ENCODE results near the gene E2F8. TPM values are rescaled to one million over a fixed set of nuclear protein-coding genes. Genes with fewer than 3 reads are reported as not detected.

The E2F8 gene
- total RNA-seq, 1 experiment from 2014 or later = 18.4 TPM

DNA sequence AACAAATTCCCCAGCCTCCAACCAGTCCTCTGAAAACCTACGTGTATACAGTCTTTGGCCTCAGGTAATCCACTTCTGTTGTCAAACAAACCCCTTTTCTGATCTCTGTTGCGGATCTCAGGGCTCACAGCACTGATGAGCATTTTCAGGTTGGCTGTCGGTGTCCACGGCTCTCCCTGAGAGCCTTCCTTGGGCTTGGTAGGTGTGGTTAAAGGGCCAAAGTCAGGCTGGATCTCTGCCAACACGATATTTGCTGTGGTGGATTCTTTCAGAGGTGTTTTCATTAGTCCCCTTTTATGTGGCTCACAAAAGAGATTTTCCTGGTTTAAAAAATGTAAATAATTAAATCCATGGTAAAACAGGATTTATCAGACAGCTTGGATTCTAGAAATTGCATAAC lies 2.9 kb downstream of the E2F8 start:
- H3K36me3 ChIP-seq (ENCODE audit: control insufficient read depth in 1 of 2, insufficient read depth in 2 of 2, low read length in 2 of 2) = peaks cover 8 to 25% of the 10 kb centered on the region in 2 experiments; a peak in 2 of 4 replicates
- ChIA-PET POLR2A (no interaction called here), CTCF (no interaction called here), RAD21 (ENCODE audit: low non-redundant PET in 1 of 2, low total read pairs in 2 of 2, uncharacterized antibody in 2 of 2, unreplicated experiment in 2 of 2) (no interaction called here)
- TF ChIP-seq POLR2AphosphoS5 (IDR thresholded peaks at IDR 0.05; ENCODE audit: low read depth, low read length) (no peak), YY1 (IDR thresholded peaks at IDR 0.05; ENCODE audit: extremely low read depth, insufficient replicate concordance, low read depth, low read length) (no peak), CEBPB (IDR thresholded peaks at IDR 0.05; ENCODE audit: low read depth) (no peak), CBX3 (IDR thresholded peaks at IDR 0.05; ENCODE audit: low read depth) (no peak), ZFX (IDR thresholded peaks at IDR 0.05) (no peak), EZH2 (IDR thresholded peaks at IDR 0.05) (no peak), EZH2phosphoT487 (IDR thresholded peaks at IDR 0.05; ENCODE audit: borderline replicate concordance) (no peak), SIN3A (IDR thresholded peaks at IDR 0.05; ENCODE audit: low read depth) (no peak), FOSL1 (IDR thresholded peaks at IDR 0.05; ENCODE audit: low read depth) (no peak), JUND (IDR thresholded peaks at IDR 0.05) (no peak), ZNF274 (IDR thresholded peaks at IDR 0.05; ENCODE audit: low read depth, low read length) (no peak), SRF (IDR thresholded peaks at IDR 0.05; ENCODE audit: low read depth) (no peak), SP1 (IDR thresholded peaks at IDR 0.05; ENCODE audit: low read depth) (no peak), EGR1 (IDR thresholded peaks at IDR 0.05; ENCODE audit: low read depth) (no peak), RAD21 (IDR thresholded peaks at IDR 0.05; ENCODE audit: low read depth) (no peak)
- TF ChIP-seq, protein P1, sequence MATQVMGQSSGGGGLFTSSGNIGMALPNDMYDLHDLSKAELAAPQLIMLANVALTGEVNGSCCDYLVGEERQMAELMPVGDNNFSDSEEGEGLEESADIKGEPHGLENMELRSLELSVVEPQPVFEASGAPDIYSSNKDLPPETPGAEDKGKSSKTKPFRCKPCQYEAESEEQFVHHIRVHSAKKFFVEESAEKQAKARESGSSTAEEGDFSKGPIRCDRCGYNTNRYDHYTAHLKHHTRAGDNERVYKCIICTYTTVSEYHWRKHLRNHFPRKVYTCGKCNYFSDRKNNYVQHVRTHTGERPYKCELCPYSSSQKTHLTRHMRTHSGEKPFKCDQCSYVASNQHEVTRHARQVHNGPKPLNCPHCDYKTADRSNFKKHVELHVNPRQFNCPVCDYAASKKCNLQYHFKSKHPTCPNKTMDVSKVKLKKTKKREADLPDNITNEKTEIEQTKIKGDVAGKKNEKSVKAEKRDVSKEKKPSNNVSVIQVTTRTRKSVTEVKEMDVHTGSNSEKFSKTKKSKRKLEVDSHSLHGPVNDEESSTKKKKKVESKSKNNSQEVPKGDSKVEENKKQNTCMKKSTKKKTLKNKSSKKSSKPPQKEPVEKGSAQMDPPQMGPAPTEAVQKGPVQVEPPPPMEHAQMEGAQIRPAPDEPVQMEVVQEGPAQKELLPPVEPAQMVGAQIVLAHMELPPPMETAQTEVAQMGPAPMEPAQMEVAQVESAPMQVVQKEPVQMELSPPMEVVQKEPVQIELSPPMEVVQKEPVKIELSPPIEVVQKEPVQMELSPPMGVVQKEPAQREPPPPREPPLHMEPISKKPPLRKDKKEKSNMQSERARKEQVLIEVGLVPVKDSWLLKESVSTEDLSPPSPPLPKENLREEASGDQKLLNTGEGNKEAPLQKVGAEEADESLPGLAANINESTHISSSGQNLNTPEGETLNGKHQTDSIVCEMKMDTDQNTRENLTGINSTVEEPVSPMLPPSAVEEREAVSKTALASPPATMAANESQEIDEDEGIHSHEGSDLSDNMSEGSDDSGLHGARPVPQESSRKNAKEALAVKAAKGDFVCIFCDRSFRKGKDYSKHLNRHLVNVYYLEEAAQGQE (IDR thresholded peaks at IDR 0.05; ENCODE audit: low read depth) = no peak
- TF ChIP-seq, protein P2, sequence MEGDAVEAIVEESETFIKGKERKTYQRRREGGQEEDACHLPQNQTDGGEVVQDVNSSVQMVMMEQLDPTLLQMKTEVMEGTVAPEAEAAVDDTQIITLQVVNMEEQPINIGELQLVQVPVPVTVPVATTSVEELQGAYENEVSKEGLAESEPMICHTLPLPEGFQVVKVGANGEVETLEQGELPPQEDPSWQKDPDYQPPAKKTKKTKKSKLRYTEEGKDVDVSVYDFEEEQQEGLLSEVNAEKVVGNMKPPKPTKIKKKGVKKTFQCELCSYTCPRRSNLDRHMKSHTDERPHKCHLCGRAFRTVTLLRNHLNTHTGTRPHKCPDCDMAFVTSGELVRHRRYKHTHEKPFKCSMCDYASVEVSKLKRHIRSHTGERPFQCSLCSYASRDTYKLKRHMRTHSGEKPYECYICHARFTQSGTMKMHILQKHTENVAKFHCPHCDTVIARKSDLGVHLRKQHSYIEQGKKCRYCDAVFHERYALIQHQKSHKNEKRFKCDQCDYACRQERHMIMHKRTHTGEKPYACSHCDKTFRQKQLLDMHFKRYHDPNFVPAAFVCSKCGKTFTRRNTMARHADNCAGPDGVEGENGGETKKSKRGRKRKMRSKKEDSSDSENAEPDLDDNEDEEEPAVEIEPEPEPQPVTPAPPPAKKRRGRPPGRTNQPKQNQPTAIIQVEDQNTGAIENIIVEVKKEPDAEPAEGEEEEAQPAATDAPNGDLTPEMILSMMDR (IDR thresholded peaks at IDR 0.05 in 2 of 3, conservative IDR thresholded peaks at IDR 0.05 in 1 of 3; ENCODE audit: borderline replicate concordance in 1 of 3, insufficient read depth in 1 of 3, low read depth in 2 of 3, low read length in 2 of 3) = no peak
- TF ChIP-seq, protein P3, sequence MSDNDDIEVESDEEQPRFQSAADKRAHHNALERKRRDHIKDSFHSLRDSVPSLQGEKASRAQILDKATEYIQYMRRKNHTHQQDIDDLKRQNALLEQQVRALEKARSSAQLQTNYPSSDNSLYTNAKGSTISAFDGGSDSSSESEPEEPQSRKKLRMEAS (IDR thresholded peaks at IDR 0.05) = no peak
- TF ChIP-seq, protein P4, sequence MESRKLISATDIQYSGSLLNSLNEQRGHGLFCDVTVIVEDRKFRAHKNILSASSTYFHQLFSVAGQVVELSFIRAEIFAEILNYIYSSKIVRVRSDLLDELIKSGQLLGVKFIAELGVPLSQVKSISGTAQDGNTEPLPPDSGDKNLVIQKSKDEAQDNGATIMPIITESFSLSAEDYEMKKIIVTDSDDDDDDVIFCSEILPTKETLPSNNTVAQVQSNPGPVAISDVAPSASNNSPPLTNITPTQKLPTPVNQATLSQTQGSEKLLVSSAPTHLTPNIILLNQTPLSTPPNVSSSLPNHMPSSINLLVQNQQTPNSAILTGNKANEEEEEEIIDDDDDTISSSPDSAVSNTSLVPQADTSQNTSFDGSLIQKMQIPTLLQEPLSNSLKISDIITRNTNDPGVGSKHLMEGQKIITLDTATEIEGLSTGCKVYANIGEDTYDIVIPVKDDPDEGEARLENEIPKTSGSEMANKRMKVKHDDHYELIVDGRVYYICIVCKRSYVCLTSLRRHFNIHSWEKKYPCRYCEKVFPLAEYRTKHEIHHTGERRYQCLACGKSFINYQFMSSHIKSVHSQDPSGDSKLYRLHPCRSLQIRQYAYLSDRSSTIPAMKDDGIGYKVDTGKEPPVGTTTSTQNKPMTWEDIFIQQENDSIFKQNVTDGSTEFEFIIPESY (IDR thresholded peaks at IDR 0.05; ENCODE audit: extremely low read depth, insufficient replicate concordance, low read length) = no peak
- TF ChIP-seq, protein P5, sequence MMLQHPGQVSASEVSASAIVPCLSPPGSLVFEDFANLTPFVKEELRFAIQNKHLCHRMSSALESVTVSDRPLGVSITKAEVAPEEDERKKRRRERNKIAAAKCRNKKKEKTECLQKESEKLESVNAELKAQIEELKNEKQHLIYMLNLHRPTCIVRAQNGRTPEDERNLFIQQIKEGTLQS (IDR thresholded peaks at IDR 0.05) = no peak
- no peaks in the 10 kb centered on the region for H3K27me3 ChIP-seq (ENCODE audit: insufficient read depth, low read length)
- H3K9ac ChIP-seq (ENCODE audit: low read length) = no peak overlapping the region
- intact Hi-C loops (cut with micrococcal nuclease) = no loop called here
- no peak overlapping the region for H3K27ac ChIP-seq (ENCODE audit: low read depth, low read length)
- H3K4me2 ChIP-seq (ENCODE audit: low read length) = no peak overlapping the region
- no TSS peak for BruUV-seq (replicated peaks)
- H3K9me2 ChIP-seq (ENCODE audit: insufficient read depth) = no peaks in the 10 kb centered on the region
- no peak overlapping the region for H3K4me3 ChIP-seq (replicated peaks in 1 of 2; ENCODE audit: low read depth in 1 of 2, low read length in 2 of 2)
- H3K9me3 ChIP-seq (ENCODE audit: control insufficient read depth in 1 of 2, insufficient read depth in 1 of 2, low read depth in 1 of 2, low read length in 2 of 2) = no peaks in the 10 kb centered on the region
- no peak overlapping the region for H2AFZ ChIP-seq (ENCODE audit: low read depth, low read length, poor library complexity, severe bottlenecking)
- no peaks in the 10 kb centered on the region for H4K20me1 ChIP-seq (ENCODE audit: insufficient read depth)
- H3K4me1 ChIP-seq (ENCODE audit: control insufficient read depth in 1 of 2, insufficient read depth in 2 of 2, low read length in 2 of 2) = peaks cover 6 to 41% of the 10 kb centered on the region in 2 experiments
- ATAC-seq = no peak
- peaks cover 22% of the 10 kb centered on the region for H3K79me2 ChIP-seq (ENCODE audit: insufficient read depth, low read length)
- no peak for DNase-seq (ENCODE audit: low read depth, low spot score)

Data from HCT116 (cell line).